GM19099 (cell line): ENCODE measurements around the gene PTPRN2.

Experiments
- POLR2A ChIP-seq: IDR thresholded peaks from 3 replicates; pipeline ENCODE4 v1.6.1; 2011; ENCODE audit warnings: low read depth; ENCODE audit not compliant: insufficient read length; ENCODE audit errors: extremely low read depth

PTPRN2 gene

GRCh38 chr7:158499082-158499455 lies 88.6 kb downstream of the PTPRN2 start:
- no peak for TF ChIP-seq POLR2A

GRCh38 chr7:158498443-158499081 lies 89.1 kb downstream of the PTPRN2 start:
- no peak for TF ChIP-seq POLR2A

DNA sequence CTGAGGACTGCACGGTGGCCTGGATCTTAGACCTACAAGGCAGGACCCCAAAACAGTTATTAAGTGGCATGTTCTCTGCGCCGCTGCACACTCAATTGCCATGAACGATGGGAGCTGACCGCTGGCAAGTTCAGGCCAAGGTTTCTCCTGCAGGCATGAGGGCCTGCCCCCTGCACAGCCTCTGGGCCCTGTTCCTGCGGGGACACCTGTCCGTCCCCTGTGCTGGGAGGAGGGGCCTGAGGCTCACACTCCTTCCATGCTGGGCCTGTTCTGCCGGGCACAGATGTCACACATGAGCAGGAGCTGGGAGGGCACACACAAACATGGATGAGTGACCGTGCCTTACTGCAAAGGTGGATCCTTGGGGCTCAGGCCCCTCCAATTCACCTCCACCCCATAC lies 90.0 kb downstream of the PTPRN2 start:
- TF ChIP-seq POLR2A = no peak

- TF ChIP-seq POLR2A = no peak
These were observed 91.8 kb downstream of the PTPRN2 start for GRCh38 chr7:158495786-158496185.

- TF ChIP-seq POLR2A = no peak
These were observed 92.4 kb downstream of the PTPRN2 start for GRCh38 chr7:158495216-158495615.

DNA sequence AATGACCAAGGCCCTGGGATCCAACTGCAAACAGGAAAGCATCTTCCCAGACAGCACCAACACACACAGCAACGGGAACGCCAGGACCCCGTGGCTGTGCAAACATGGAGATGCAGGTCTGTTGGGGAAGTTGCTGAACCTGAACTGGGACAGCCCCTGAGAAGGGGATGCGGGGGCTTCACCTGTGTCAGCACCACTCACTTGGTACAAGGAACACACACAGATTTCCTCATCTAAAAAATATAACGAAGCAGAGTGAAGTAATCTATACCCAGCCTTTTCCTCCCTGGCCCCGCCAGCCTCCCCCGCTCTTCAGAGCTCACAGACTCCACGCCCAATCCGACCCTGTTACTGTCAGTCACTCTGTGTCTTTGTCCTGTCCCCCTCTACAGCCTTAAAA lies 93.0 kb downstream of the PTPRN2 start:
- no peak for TF ChIP-seq POLR2A

- TF ChIP-seq POLR2A = no peak
These were observed 93.4 kb downstream of the PTPRN2 start for GRCh38 chr7:158494162-158494586.

- no peak for TF ChIP-seq POLR2A
These were observed 95.3 kb downstream of the PTPRN2 start for GRCh38 chr7:158492367-158492764.

- TF ChIP-seq POLR2A = no peak
These were observed 96.5 kb downstream of the PTPRN2 start for GRCh38 chr7:158491094-158491493.

DNA sequence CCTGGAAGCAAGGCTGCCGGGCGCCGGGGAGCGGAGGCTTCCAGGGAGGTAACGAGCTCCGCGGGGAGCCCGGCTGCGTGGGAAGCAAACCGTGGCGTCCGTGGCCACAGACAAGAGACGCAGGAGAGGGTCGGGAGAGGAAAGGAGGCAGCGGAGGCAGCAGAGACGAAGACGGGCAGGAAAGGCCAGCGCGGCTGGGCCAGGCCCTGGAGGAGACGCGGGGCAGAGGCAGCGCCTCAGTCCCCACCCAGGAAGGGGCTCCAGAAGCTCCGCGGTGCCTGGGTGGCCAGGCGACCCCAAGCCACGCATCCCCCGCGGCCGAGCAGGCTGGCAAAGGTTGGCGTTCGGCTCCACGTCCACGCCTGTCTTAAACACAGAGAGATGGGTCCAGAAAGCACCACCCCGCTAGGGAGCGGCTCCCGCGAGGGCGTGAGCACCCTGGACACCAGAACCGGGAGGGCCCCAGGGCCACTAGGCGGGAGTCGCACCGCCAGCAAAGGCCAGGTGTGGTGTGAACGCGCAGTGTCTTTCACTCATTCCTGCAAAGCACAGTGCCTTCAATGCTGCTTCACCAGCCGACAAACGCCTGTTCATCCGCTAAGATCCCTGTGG lies 97.3 kb downstream of the PTPRN2 start:
- no peak for TF ChIP-seq POLR2A

DNA sequence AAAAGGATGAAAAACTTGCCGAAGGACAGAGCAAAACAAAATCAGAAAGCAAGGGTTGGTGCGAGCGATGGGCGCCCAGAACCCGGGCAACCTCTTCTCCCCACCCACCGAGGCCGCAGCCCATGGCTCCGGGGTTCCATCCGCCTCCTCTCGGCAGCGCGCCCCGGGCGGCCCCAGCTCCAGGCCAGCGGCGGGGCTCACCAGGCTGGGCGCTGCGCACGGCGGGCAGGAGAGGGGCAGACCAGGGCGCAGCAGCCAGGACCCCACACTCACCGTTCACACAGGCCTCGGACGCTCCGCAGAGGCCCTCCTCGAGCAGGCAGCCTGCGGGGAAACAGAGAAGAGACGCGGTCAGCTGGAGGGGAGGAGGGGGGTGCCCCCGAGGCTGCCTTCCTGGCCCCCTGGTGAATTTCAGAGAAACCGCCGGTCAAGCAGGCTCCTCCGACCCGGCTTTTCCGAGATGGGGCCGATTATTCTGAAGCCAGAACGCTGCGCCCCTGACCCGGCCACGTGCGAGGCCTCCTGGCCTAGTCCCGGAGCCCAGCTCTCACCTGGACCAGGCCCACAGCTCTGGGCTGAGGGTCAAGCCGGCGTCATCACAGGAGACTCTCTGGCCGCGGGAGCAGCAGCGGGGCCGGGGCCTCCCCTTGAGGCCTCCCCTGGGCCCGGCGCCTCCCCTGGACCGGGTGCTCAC lies 98.0 kb downstream of the PTPRN2 start:
- TF ChIP-seq POLR2A = no peak

GRCh38 chr7:158488181-158488971 lies 99.2 kb downstream of the PTPRN2 start:
- TF ChIP-seq POLR2A = no peak

GRCh38 chr7:158487631-158488151 lies 99.9 kb downstream of the PTPRN2 start:
- TF ChIP-seq POLR2A = no peak

DNA sequence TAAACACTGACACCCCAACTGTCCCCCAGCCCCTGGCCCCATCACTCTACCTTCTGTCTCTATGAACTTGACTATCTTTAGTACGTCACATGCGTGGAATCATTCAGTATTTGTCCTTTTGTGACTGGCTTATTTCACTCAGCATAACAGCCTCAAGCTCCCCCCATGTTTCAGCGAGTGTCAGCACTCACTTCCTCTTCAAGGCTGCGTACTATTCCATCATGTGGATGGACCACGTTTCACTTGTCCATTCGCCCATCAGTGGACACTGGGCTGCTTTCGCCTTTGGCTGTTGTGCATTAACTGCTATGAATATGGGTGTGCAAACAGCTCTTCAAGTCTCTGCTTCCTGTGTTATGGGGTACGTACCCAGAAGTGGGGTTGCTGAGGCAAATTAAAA lies 100.7 kb downstream of the PTPRN2 start:
- TF ChIP-seq POLR2A = no peak

DNA sequence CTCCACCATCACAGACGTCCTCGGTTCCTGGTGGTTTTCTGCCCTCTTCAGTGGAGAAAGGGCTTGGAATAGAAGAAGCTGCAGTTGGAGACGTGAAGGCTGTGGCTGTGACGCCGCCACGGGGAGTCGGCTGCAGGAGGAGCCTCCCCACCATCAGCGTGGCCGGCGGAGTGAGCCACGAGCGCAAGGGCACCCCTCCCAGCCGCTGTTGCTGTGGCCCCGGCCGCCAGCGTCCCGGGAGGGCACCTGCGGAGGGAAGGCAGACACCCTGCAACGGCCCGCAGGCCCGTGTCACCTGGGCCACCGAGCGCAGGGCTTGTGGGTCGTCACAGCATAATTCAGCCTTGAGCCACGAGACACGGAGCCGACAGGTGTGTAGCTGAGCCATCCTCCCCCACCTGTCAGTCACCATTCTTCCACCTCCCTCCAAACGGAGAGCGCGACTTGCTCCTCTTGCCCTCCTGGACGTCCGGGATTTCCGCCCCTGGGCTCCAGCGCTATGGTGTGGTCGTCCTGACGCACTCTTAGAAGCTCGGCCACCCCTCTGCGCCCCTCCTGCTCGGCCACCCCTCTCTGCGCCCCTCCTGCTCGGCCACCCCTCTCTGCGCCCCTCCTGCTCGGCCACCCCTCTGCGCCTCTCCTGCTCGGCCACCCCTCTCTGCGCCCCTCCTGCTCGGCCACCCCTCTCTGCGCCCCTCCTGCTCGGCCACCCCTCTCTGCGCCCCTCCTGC lies 102.7 kb downstream of the PTPRN2 start:
- TF ChIP-seq POLR2A = no peak

GRCh38 chr7:158482480-158482879 lies 105.1 kb downstream of the PTPRN2 start:
- no peak for TF ChIP-seq POLR2A
